Measurements from ENCODE around the gene FOXL3. TPM values are rescaled to one million over a fixed set of nuclear protein-coding genes. Genes with fewer than 3 reads are reported as not detected.
"Not testable (repeated sequence)": the region's sequence is repeated elsewhere in the genome, so short reads cannot be mapped to it uniquely, and the experiment has no call there.

FOXL3 gene
- not detected in 2 replicates for polyA plus RNA-seq (2011; rRNA removed)
- polyA plus RNA-seq (2012; cell fraction: cytosol; rRNA removed), result not detected in 2 replicates
- not detected in 2 replicates for polyA plus RNA-seq (2012; cell fraction: nucleus; rRNA removed)
- not detected in 3 replicates for polyA plus RNA-seq (2017; fragmentation: RNase III; extraction: RNeasy Plus Mini Kit Qiagen cat#74134 plus additional on column Dnase treatment)
- not detected in 2 replicates for polyA minus RNA-seq (2011; rRNA and poly(A)+ RNA removed)

- DNase-seq (ENCODE audit: low read depth in 1 of 2, low spot score in 1 of 2), result no peak
- CTCF ChIA-PET, result interaction anchor here (1.3 kb wide), 1 partner anchor 10 kb away, joined by 4 read pairs; no protein-coding TSS in a partner anchor
- TF ChIP-seq CEBPB (IDR thresholded peaks at IDR 0.05) (no peak), RNF2 (IDR thresholded peaks at IDR 0.05; ENCODE audit: borderline replicate concordance, low read depth) (no peak), ZSCAN20 (CRISPR knock-in tag; IDR thresholded peaks at IDR 0.05) (no peak), FOSB (CRISPR knock-in tag; IDR thresholded peaks at IDR 0.05) (no peak), MAZ (IDR thresholded peaks at IDR 0.05; ENCODE audit: borderline replicate concordance, low read depth, low read length) (no peak), HOXA7 (CRISPR knock-in tag; IDR thresholded peaks at IDR 0.05) (no peak), JUNB (IDR thresholded peaks at IDR 0.05) (no peak)
- H3K4me3 ChIP-seq, result no peak within 1 kb of the TSS
- H3K4me2 ChIP-seq, result peak within 1 kb of the TSS; percentile 48
- no peak within 1 kb of the TSS for H3K27ac ChIP-seq
- no peak for ATAC-seq
- 0 out of 3 replicates have a peak, but pooled peaks cover 5% of the 10 kb centered on the region for H3K4me1 ChIP-seq
- 39% methylated on average over 45 of the region's 79 CpGs for WGBS (ENCODE audit: missing lambda C conversion rate)
- H3K9me3 ChIP-seq, result no peaks in the 10 kb centered on the region
- no peak for FAIRE-seq
- POLR2A ChIA-PET, result no interaction called here
These were observed at the start of gene FOXL3 for GRCh38 chr7:289756-290553. Gene FOXL3, plus strand, starts transcription at chr7:290170. Its CDS starts 0 bp downstream, at chr7:290170.

DNA sequence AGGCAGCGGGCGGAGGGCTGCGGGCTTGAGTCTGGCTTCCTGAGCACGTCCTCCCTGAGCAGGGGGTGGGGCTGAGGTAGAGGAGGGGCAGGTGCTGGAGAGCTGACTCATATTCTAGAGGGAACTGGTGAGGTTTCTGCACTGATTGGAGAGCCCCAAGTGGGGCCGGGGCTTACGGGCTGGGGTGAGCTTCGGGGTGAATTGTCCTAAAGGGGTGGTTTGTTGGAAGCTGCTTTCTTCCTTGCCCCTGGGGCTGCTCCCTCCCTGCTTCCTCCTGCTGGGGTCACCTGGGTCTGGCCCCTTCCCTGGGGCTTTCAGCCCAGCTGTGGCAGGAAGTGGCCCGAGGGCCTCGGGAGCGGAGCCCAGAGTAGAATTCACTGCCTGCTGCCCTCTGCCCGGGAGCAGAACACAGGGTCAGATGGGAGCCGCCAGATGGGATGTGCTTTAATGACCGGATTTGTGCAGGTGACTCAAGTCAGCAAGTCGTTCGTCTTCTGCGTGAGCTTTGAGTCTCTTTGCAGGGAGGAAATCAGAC is 49.0 kb upstream of the FOXL3 start:
- ATAC-seq, result peak; percentile 55 to 59; a peak in 5 of 6 replicates
- FAIRE-seq, result no peak
- Histone ChIP-seq H3K4me3 (no peak overlapping the region), H3K4me2 (no peak overlapping the region), H3K27ac (peak overlapping the region in 1 of 2 experiments; percentile 30; a peak in 1 of 6 replicates), H3K9me3 (no peaks in the 10 kb centered on the region), H3K4me1 (peaks cover 11% of the 10 kb centered on the region)
- ChIA-PET POLR2A (no interaction called here), CTCF (interaction anchor here (0.9 kb wide), 1 partner anchor 19 kb away, joined by 3 read pairs; no protein-coding TSS in a partner anchor)
- DNase-seq (ENCODE audit: low read depth in 1 of 2, low spot score in 1 of 2), result no peak
- WGBS (ENCODE audit: missing lambda C conversion rate), result 84% methylated on average over 13 of the region's 16 CpGs
- no peak for TF ChIP-seq BHLHE40 (IDR thresholded peaks at IDR 0.05; ENCODE audit: low read depth, low read length)
- no peak for TF ChIP-seq KDM1A (IDR thresholded peaks at IDR 0.05; ENCODE audit: low read depth)
- no peak for TF ChIP-seq POLR2AphosphoS2 (conservative IDR thresholded peaks at IDR 0.05; ENCODE audit: low read length)
- TF ChIP-seq NFE2L2 (conservative IDR thresholded peaks at IDR 0.05; ENCODE audit: low read length), result no peak
- TF ChIP-seq ZFP36 (IDR thresholded peaks at IDR 0.05; ENCODE audit: borderline replicate concordance, partially characterized antibody), result no peak

- ChIA-PET CTCF (interaction anchor here (0.9 kb wide), 1 partner anchor 19 kb away, joined by 3 read pairs; no protein-coding TSS in a partner anchor), POLR2A (no interaction called here)
- no peak overlapping the region for H3K4me2 ChIP-seq
- no peak for TF ChIP-seq ZSCAN20 (CRISPR knock-in tag; IDR thresholded peaks at IDR 0.05)
- no peak for TF ChIP-seq ATOH8 (CRISPR knock-in tag; IDR thresholded peaks at IDR 0.05; ENCODE audit: low read depth)
- TF ChIP-seq NPAS2 (CRISPR knock-in tag; IDR thresholded peaks at IDR 0.05; ENCODE audit: borderline replicate concordance), result no peak
- H3K4me3 ChIP-seq, result no peak overlapping the region
- FAIRE-seq (no peak), ATAC-seq (no peak), DNase-seq (ENCODE audit: low read depth in 1 of 2, low spot score in 1 of 2) (no peak)
- no peaks in the 10 kb centered on the region for H3K9me3 ChIP-seq
- 98% methylated on average over 13 of the region's 13 CpGs for WGBS (ENCODE audit: missing lambda C conversion rate)
- no peak overlapping the region for H3K27ac ChIP-seq
- H3K4me1 ChIP-seq, result peaks cover 5% of the 10 kb centered on the region
These were observed 48.5 kb upstream of the FOXL3 start for GRCh38 chr7:241513-241912.

DNA sequence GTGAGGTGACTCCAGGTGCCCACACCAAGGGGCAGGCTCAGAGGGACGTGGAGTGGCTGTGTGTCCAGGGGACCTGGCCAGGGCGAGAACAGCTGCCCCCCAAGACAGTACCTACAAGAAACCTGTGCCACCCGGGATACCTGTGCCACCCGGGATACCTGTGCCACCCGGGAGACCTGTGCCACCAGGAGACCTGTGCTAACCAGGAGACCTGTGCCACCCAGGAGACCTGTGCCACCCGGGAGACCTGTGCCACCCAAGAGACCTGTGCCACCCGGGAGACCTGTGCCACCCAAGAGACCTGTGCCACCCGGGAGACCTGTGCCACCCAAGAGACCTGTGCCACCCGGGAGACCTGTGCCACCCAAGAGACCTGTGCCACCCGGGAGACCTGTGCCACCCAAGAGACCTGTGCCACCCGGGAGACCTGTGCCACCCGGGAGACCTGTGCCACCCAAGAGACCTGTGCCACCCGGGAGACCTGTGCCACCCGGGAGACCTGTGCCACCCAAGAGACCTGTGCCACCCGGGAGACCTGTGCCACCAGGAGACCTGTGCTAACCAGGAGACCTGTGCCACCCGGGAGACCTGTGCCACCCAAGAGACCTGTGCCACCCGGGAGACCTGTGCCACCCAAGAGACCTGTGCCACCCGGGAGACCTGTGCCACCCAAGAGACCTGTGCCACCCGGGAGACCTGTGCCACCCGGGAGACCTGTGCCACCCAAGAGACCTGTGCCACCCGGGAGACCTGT is 47.0 kb upstream of the FOXL3 start:
- H3K4me2 ChIP-seq; ATAC-seq; CTCF ChIA-PET; DNase-seq (ENCODE audit: low read depth in 1 of 2, low spot score in 1 of 2); POLR2A ChIA-PET; H3K27ac ChIP-seq; H3K9me3 ChIP-seq; H3K4me1 ChIP-seq; FAIRE-seq; H3K4me3 ChIP-seq: not testable (repeated sequence)
- no CpG with 5 or more reads among the region's 21 CpGs for WGBS (ENCODE audit: missing lambda C conversion rate)

GRCh38 chr7:243580-243978 is 46.4 kb upstream of the FOXL3 start:
- FAIRE-seq, CTCF ChIA-PET, H3K9me3 ChIP-seq: not testable (repeated sequence)

More at GRCh38 chr7:243580-243978, 46.4 kb upstream of the FOXL3 start:
- ATAC-seq; H3K4me2 ChIP-seq; POLR2A ChIA-PET; H3K27ac ChIP-seq; H3K4me1 ChIP-seq; H3K4me3 ChIP-seq; DNase-seq (ENCODE audit: low read depth in 1 of 2, low spot score in 1 of 2): not testable (repeated sequence)
- WGBS (ENCODE audit: missing lambda C conversion rate), result 94% methylated on average over 5 of the region's 10 CpGs

Measured in A549 (cell line).